KMS-11 (cell line): Measurements from ENCODE around the gene PLXNB2.
A peak's percentile ranks its signal among the peaks of the same experiment; 100 is the strongest.

Experiments
- H2AFZ ChIP-seq: fragments of 200-600 bp; sonication (generic); 2 replicates; pipeline ENCODE4 v1.6.1; 2016; ENCODE audit warnings: antibody characterized with exemption, mixed run types, low read depth
- H3K27ac ChIP-seq: fragments of 200-600 bp; sonication (generic); 2 replicates; pipeline ENCODE4 v1.6.1; 2016; ENCODE audit warnings: mild to moderate bottlenecking, mixed run types
- H3K27me3 ChIP-seq: fragments of 200-600 bp; sonication (generic); 2 replicates; pipeline ENCODE4 v1.6.1; 2017; ENCODE audit warnings: mild to moderate bottlenecking, low read depth, mixed run types, moderate library complexity; ENCODE audit not compliant: insufficient read depth
- H3K36me3 ChIP-seq: fragments of 200-600 bp; sonication (generic); 2 replicates; pipeline ENCODE4 v1.6.1; 2017; ENCODE audit warnings: mild to moderate bottlenecking, mixed run types; ENCODE audit not compliant: insufficient read depth
- H3K4me1 ChIP-seq: fragments of 200-600 bp; sonication (generic); 2 replicates; pipeline ENCODE4 v1.6.1; 2016; ENCODE audit warnings: mild to moderate bottlenecking, low read depth, mixed run types; ENCODE audit not compliant: poor library complexity, severe bottlenecking
- H3K4me2 ChIP-seq: fragments of 200-600 bp; sonication (generic); 2 replicates; pipeline ENCODE4 v1.7.0; 2016; ENCODE audit warnings: mild to moderate bottlenecking, mixed run types
- H3K4me3 ChIP-seq: fragments of 200-600 bp; sonication (generic); IDR thresholded peaks from 2 replicates; pipeline ENCODE4 v1.6.1; 2017; ENCODE audit warnings: low read depth, low read length, mixed read lengths; ENCODE audit not compliant: insufficient read depth
- H3K79me2 ChIP-seq: fragments of 200-600 bp; sonication (generic); 2 replicates; pipeline ENCODE4 v1.6.1; 2016; ENCODE audit warnings: low read depth, mixed run types; ENCODE audit not compliant: insufficient read depth
- H3K9ac ChIP-seq: fragments of 200-600 bp; sonication (generic); 2 replicates; pipeline ENCODE4 v1.6.1; 2016; ENCODE audit warnings: mild to moderate bottlenecking, mixed run types
- H4K20me1 ChIP-seq: fragments of 200-600 bp; sonication (generic); 2 replicates; pipeline ENCODE4 v1.6.1; 2016; ENCODE audit warnings: mild to moderate bottlenecking, mixed run types; ENCODE audit not compliant: insufficient read depth
- CTCF ChIP-seq: fragments of 200-600 bp; sonication (generic); conservative IDR thresholded peaks from 2 replicates; pipeline ENCODE4 v1.6.1; 2017; ENCODE audit warnings: low read depth, mild to moderate bottlenecking, antibody characterized with exemption, low read length, moderate library complexity, mixed read lengths

PLXNB2 gene

GRCh38 chr22:50342651-50343540, 35.5 kb upstream of the PLXNB2 start, which contains the start of gene PPP6R2:
Gene PPP6R2, plus strand, starts transcription at chr22:50343327. Its CDS starts 50,582 bp downstream, at chr22:50393909.
- Histone ChIP-seq H3K27me3 (no peaks in the 10 kb centered on the region), H3K27ac (peak within 1 kb of the TSS; percentile 66), H3K4me3 (no peak within 1 kb of the TSS), H3K4me2 (peak within 1 kb of the TSS; percentile 80), H3K79me2 (peaks cover 5% of the 10 kb centered on the region; the same call in 1 of the 2 replicates), H2AFZ (peak within 1 kb of the TSS; percentile 66), H3K4me1 (no peaks in the 10 kb centered on the region), H3K9ac (peak within 1 kb of the TSS; percentile 69; the same call in 1 of the 2 replicates), H4K20me1 (no peaks in the 10 kb centered on the region), H3K36me3 (no peaks in the 10 kb centered on the region)
- peak; percentile 3; the same call in 1 of the 2 replicates for TF ChIP-seq CTCF

GRCh38 chr22:50341977-50342650, 34.7 kb upstream of the PLXNB2 start:
- H2AFZ ChIP-seq = peak overlapping the region; percentile 66
- H3K4me2 ChIP-seq = peak overlapping the region; percentile 80
- no peak overlapping the region for H3K4me3 ChIP-seq
- no peaks in the 10 kb centered on the region for H3K79me2 ChIP-seq
- no peaks in the 10 kb centered on the region for H3K36me3 ChIP-seq
- H3K4me1 ChIP-seq = no peaks in the 10 kb centered on the region
- TF ChIP-seq CTCF = peak; percentile 85
- no peaks in the 10 kb centered on the region for H4K20me1 ChIP-seq
- H3K9ac ChIP-seq = peak overlapping the region; percentile 37; the same call in 1 of the 2 replicates
- H3K27ac ChIP-seq = peak overlapping the region; percentile 66
- no peaks in the 10 kb centered on the region for H3K27me3 ChIP-seq

GRCh38 chr22:50339945-50340879, 32.8 kb upstream of the PLXNB2 start:
- no peaks in the 10 kb centered on the region for H4K20me1 ChIP-seq
- H3K27ac ChIP-seq = no peak overlapping the region
- H3K4me3 ChIP-seq = no peak overlapping the region
- H3K4me2 ChIP-seq = no peak overlapping the region
- H3K36me3 ChIP-seq = no peaks in the 10 kb centered on the region
- H2AFZ ChIP-seq = no peak overlapping the region
- no peak overlapping the region for H3K9ac ChIP-seq
- H3K27me3 ChIP-seq = no peaks in the 10 kb centered on the region
- TF ChIP-seq CTCF = no peak
- H3K4me1 ChIP-seq = no peaks in the 10 kb centered on the region
- H3K79me2 ChIP-seq = no peaks in the 10 kb centered on the region

GRCh38 chr22:50338860-50339462, 31.5 kb upstream of the PLXNB2 start:
- Histone ChIP-seq H3K9ac (no peak overlapping the region), H2AFZ (no peak overlapping the region), H4K20me1 (no peaks in the 10 kb centered on the region), H3K27ac (no peak overlapping the region), H3K36me3 (no peaks in the 10 kb centered on the region), H3K27me3 (no peaks in the 10 kb centered on the region), H3K4me1 (no peaks in the 10 kb centered on the region), H3K4me2 (no peak overlapping the region), H3K79me2 (no peaks in the 10 kb centered on the region), H3K4me3 (no peak overlapping the region)
- TF ChIP-seq CTCF = no peak
